ENCODE measurements around the gene DKK3.

DKK3 gene

DNA sequence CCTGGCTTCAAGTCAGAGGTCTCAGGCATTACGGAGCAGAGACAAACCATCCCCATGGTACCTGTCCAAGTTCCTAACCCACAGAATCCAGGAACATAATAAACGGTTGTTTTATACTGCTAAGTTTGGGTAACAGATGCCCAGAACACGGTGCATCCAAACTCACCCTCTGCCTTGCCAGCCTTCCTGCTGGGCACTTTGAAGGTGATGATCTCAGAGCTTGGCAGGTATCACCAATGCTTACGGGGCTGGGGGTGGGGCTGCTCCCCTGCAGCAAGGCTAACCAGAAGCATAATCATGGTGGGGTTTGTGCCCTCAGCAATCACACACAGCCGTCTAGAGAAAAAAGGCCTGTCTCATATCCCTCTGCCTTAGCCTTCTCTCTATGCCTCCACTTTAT is 27.1 kb downstream of the DKK3 start:
- no peak for DNase-seq (ENCODE audit: low spot score)

DNA sequence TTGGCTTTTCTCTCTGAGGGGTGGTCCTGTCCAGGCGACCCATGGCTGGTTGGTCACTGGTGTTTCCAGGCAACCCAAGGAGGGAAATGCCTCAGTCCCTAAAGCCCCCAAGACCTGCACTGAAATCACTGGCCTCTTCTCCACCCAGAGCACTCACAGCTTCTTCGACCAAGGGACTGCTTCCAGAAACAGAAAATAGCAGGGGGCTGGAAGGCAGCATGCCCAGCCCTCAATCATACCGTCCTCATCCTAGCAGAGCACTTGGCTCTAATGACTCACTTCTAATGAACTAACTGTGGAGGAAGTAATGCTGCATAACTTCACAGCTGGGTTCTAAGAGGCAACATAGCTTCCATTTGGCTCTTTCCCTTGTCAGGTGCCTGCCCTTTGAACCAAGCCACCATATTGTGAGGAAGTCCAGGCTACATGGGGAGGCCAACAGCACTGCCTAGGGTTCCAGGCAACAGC is 27.6 kb downstream of the DKK3 start:
- DNase-seq (ENCODE audit: low spot score): no peak

DNA sequence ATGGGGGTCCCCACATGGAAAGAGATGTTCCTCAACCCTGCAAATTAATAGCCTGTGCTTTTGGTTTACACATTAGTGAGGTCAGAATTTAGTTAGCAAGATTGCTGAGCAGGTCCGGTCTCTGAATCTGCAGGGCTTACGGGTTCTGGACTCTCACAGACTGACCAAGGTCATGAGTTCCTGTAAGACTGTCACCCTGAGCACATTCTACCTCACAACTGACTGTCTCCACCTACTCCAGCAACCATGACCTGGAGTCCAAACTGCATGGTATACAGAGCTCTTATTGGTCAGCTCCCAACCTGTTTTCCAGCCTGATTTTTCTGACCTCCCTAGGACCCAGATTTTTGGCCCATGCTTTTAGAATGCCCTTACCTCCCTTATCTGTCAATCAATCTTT is 28.2 kb downstream of the DKK3 start:
- DNase-seq (ENCODE audit: low spot score): no peak

- peak; percentile 52 for DNase-seq (ENCODE audit: low spot score)
Measured at GRCh38 chr11:11979488-11980117, 28.8 kb downstream of the DKK3 start.

DNA sequence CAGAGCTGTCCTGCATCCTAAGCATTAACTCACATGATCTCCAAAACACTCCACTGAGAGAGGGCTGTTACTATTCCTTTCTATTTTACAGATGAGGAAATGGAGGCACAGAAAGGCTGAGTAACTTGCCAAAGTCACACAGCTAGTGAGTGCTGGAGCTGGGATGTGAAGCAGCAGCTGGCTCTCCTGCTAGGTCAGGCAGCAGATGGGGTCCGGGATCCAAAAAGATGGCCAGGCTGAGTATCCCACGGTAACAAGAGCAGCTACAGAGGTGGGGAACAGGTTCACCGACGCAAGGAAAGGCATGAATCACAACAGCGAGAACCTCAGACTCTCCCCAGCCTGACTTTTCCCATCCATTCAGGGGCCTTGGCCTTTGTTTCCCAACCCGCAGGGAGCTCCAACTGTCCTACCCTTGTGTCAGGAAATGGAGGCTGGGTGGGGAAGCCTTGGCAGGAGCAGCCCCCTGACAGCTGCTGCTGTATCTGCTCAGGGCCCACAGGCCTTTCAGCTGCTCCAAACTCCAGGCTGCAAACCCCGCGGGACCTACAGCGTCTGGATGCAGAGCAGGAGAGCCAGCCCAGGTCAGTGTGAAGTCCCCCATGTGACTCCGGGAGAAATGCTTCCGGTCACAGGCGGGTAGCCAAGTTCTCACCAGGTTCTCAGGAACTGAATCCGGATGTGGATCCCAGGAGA is 29.5 kb downstream of the DKK3 start:
- DNase-seq (ENCODE audit: low spot score): peak; percentile 62

DNA sequence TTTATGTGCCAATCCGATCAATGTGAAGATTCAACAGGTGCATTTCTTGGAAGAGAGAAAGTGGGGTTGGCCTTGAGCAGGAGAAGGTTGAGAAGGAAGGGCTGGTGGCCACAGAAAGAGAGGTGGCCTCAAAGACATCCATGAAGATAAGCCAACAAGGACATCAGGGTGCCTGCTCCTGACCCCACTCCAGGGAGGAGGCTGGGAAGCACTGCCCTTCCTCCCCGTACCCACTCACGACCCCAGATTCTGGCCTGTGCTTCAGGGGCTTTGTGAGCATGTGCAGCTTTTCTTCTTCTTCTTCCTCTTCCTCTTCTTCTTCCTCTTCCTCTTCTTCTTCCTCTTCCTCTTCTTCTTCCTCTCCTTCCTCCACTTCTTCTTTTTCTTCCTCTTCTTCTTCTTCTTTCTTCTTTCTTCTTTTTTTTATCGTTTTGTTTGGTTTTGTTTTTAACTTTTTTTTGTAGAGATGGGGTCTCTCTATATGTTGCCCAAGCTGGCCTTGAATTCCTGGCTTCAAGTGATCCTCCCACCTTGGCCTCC is 30.3 kb downstream of the DKK3 start:
- no peak for DNase-seq (ENCODE audit: low spot score)

DNA sequence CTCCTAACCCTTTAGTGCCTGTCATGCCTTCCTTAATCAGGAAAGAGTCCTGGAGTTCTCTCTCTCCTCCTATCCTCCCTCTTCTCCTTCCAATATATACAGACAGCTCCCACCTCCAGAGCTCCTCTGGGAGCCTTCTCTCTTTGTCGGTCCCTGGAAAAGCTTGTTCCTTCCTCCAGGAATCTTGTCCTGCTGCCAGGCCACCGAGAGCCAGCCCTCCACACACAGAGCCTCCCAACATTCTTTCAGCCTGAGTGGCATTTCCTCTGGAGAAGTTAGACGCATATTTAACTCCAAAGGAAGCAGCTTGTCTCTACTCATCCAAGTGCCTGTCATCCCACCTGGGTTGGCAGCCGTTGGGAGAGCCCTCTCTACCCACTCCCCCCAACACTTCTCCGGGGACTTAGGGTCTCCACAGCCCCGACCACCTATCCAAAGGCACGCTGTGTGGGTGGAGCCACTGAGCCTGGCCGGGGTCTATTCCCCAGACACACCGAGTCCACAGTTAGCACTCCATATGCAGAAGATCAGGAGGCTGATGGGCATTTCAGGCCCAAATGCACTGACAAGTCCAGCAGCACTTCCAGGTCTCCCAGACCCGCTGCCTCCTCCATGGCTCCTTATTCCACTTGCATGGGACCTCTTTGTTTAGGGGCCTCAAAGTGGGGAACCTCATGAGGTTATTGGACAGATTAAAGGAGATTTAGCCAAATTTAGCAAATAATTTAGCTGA is 31.1 kb downstream of the DKK3 start:
- peak; percentile 91 for DNase-seq (ENCODE audit: low spot score)

DNA sequence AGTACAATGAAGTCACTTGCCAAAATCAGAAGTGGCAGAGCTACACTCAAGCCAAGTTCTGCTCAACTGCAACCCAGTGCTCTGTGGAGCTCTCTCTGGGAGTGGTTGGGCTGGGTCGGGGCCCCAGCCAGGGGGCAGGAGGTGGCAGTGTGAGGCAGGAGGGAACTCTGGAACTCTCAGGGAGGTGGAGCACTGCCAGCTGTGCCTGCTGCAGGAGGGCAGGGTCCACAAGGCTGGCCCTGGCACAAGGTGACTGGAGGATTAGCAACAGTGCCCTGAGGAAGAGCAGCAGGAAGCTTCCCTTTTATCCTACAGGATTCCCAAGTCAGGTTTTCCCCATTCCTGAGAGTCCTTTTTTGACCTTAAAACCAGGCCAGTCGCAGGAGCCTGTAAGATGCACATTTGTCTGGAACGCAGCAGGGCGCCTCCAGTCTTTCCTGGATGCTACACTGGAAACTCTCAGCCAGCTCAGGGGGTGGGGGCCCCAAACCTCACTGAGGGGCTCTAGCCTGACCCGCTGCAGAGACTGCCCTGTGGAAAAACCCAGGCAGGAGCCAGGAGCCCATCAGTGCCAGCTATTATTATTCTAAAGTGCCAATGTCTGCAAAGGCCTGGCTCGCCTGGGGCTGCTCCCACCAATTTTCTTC is 31.8 kb downstream of the DKK3 start:
- DNase-seq (ENCODE audit: low spot score): no peak

DNA sequence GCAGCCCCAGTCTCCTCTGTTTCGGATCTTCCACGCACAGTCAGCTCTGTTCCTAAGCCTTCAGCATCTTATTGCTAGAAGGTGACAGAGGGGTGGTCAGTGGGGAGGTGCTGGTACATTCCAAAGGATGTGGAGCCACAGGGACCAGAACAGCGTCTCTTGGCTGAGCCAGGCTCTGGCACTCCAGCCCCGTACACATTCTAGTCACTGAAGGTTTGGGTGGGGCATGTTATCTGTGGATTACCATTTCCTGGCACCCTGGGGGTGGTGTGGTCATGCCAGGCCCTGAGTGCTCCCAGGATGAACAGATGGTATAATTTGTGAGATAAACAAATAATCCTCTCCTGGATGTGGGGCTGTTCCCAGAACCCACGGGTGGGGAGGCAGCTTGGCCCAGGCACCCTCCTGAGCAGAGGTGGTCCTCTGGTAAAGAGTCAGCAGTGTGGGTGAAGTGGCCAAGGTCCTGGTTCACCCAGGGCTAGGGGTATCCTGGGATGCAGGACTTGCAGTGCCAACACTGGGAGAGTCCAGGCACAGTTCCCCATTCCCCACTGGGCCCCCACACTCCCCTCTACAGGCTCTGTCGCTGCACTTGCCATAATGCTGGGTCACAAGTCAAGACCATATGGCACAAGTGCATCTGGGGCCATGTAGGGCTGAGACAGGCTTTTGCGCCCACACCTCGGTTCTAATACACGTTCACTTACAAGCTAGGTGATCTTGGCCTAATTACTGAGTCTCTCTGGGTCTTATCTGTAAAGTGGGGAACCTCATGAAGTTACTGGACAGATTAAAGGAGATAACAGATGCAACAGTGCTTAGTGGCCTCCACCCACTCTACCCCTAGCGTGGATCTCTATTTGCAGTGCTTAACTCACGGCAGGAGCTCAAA is 33.0 kb downstream of the DKK3 start:
- DNase-seq (ENCODE audit: low spot score): no peak

DNA sequence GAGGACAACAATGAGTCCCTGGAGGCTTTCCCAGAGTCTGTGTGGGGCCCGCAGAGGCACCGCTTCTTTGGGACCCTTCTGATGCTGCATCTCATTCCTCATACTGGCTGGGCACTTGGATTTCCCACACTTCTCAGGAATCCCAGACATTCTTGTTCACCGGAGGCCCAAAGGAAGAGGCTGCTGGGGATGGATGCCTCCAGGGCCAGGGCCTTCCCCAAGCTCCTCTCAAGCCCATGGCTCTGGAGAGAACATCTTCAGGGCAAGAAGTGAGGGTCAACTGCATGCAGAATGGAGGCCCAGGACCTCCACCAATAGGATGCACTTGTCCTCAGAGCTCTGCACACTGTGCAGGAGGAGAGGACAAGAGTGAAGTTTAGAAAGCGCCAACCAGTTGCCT is 34.6 kb downstream of the DKK3 start:
- DNase-seq (ENCODE audit: low spot score): no peak

DNA sequence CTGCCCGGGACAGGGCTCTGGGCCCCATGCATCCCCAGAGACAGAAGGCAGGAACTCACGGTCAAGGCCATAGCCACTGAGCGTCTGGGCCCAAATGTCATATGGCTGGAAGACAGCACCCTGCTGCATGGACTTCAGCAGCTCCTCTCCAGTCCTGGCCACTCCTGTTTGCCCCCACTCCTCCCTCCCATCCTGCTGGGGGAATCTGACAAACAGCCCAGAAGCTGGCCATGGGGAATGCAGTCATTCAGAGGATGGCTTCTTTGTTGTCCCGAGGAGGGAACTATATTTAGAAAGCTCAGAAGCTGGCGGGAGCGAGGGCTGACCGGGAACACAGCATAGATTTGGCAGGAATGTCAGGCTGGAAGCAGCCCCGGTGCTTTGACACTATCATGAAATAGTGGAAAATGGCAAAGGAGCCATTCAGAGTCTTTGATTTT is 35.0 kb downstream of the DKK3 start:
- DNase-seq (ENCODE audit: low spot score): peak; percentile 89

DNA sequence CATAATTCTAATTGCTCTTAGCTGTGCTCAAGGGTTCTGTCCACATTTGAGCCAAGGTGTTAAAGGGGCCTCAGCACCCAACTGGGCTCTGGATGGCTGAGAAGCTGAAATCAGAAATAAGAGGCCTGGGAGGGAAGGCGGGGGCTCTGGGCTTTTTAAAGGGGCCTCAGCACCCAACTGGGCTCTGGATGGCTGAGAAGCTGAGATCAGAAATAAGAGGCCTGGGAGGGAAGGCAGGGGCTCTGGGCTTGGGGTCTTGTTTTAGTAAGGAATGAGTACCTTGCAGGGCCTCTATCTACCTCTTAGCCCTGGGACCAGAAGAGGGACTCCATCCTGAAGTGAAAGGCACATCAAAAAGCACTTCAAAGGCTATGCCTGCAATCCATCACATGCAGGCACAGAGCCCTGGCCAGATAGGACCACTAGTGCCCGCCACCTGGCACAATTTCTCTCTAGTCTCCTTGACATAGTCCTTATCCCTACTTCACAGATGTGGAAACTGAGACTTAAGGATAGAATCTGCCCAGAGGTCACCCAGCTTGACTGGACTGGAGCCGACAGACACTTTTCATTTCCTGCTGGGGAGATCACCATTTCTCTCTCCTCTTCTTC is 35.6 kb downstream of the DKK3 start:
- no peak for DNase-seq (ENCODE audit: low spot score)

DNA sequence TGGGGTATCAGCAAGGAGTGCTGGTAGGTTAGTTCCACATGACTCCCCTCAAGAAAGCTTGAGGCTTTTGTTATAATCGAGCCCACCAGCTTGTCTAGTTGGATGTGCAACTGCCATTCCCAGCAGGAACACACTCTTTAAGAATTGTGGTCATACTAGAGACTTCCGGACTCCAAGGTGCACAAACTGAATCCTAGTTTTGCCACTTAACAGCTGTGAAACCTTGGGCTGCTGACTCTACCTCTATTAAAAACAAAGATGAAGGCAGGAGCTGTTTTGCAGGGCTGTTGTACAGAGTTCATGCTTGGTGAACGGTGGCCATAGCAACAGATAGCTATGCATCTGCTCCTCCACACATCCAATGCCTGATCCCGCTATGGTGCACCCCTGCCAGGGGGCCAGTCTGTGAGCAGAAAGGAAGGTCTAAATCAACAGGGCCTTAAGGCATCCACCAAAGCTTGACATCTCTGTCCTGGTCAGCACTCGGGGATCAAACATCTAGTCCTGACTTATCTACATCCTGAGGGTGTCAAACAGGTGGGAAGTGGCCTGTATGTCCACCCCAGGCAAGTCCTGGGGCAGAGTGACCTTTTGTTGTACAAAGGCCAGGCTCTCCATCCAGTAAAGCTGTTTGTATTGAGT is 36.4 kb downstream of the DKK3 start:
- no peak for DNase-seq (ENCODE audit: low spot score)

DNA sequence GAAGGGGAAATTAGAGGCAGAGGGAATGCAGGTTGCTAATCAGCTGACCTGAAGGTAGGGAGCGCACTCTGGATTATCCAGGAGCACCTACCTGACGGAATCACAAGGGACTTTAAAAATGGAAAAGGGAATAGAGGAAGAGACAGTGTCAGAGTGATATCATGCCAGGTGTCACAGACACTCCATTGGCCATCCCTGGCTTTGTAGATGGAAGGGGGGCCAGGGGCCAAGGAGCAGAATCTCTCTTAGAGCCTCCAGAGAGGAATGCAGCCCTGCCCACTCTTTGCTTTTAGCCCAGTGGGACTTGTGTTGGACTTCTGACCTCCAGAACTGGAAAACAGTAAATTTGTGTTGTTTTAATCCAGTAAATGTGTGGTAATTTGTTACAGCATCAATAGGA is 37.9 kb downstream of the DKK3 start:
- DNase-seq (ENCODE audit: low spot score): no peak

DNA sequence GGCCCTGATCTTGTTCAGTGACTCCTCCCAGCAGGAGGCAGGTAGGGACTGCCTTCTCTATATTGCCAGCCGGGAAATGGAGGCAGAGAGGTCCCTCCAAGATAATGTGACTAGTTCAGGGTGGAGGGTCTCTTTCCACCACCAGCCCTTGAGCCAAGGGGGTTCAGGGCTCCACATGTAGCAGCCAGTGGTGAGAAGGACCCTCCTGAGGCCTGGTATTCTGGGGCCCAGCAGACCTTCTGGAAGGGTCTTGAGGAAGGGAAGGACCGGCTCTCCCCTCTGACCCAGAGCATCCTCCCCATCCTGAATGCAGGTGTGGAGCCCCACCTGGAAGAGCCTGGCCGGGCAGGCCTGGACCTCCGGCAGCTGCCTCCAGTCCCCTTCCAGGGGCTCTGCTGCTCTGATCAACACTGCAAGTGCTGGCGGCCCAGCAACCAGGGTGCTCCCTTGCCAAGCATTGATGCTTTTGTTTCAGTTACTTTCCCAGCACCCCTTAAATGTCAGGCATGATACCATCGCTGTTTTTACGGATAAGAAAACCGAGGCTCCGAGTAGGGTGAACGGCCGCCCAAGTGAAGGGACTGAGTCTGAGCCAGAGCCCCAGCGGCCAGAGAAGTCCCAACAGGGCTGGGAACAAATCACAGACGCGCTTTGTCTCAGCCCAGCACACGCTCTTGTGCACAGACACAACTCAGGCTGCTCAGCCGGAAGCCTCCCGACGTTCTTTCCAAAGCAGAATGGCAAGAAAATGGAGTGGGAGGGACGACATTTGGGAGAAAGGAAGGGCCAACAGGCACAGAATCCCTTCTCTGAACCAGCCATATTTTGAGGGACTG is 38.8 kb downstream of the DKK3 start:
- DNase-seq (ENCODE audit: low spot score): no peak

GRCh38 chr11:11968511-11969280 is 39.7 kb downstream of the DKK3 start:
- DNase-seq (ENCODE audit: low spot score): peak; percentile 92

GRCh38 chr11:11967669-11968510 is 40.5 kb downstream of the DKK3 start:
- DNase-seq (ENCODE audit: low spot score): no peak

Data from GM03348 (cell line).